ENCODE results near the gene NOXRED1.
"Not testable (repeated sequence)": the region's sequence is repeated elsewhere in the genome, so short reads cannot be mapped to it uniquely, and the experiment has no call there.

NOXRED1 gene

GRCh38 chr14:77415403-77416030, 7.8 kb downstream of the NOXRED1 start:
- not testable (repeated sequence) for DNase-seq (ENCODE audit: insufficient read length, low spot score); FAIRE-seq

- no peak for FAIRE-seq
- DNase-seq (ENCODE audit: insufficient read length, low spot score), result no peak
Measured at GRCh38 chr14:77409131-77409533, 14.2 kb downstream of the NOXRED1 start.

GRCh38 chr14:77407158-77407557, 16.2 kb downstream of the NOXRED1 start:
- DNase-seq (ENCODE audit: insufficient read length, low spot score), result no peak
- FAIRE-seq, result no peak

GRCh38 chr14:77406718-77407117, 16.6 kb downstream of the NOXRED1 start:
- no peak for DNase-seq (ENCODE audit: insufficient read length, low spot score)
- FAIRE-seq, result no peak

- no peak for DNase-seq (ENCODE audit: insufficient read length, low spot score)
- no peak for FAIRE-seq
Measured at GRCh38 chr14:77406086-77406485, 17.2 kb downstream of the NOXRED1 start.

- FAIRE-seq (no peak), DNase-seq (ENCODE audit: insufficient read length, low spot score) (no peak)
Measured at GRCh38 chr14:77403768-77404167, 19.6 kb downstream of the NOXRED1 start.

GRCh38 chr14:77400216-77400615, 23.1 kb downstream of the NOXRED1 start:
- DNase-seq (ENCODE audit: insufficient read length, low spot score) (no peak), FAIRE-seq (no peak)

GRCh38 chr14:77390188-77390587, 33.1 kb downstream of the NOXRED1 start:
- no peak for FAIRE-seq

GRCh38 chr14:77378701-77379100, 44.6 kb downstream of the NOXRED1 start:
- FAIRE-seq, result no peak
- no peak for DNase-seq (ENCODE audit: insufficient read length, low spot score)

More at GRCh38 chr14:77390188-77390587, 33.1 kb downstream of the NOXRED1 start:
- no peak for DNase-seq (ENCODE audit: insufficient read length, low spot score)

GRCh38 chr14:77377502-77377844, 45.9 kb downstream of the NOXRED1 start:
- FAIRE-seq (no peak), DNase-seq (ENCODE audit: insufficient read length, low spot score) (no peak)

- DNase-seq (ENCODE audit: insufficient read length, low spot score) (peak; percentile 81), FAIRE-seq (peak; percentile 96)
Measured at GRCh38 chr14:77376771-77377501, 46.4 kb downstream of the NOXRED1 start, which contains the start of the genes SAMD15 and TMED8. SAMD15 (plus strand) TSS chr14:77377379; CDS start chr14:77377419, 40 bp downstream. TMED8 (minus strand) TSS chr14:77377094; CDS start chr14:77377053, 41 bp downstream.

- DNase-seq (ENCODE audit: insufficient read length, low spot score), result no peak
- peak; percentile 35 for FAIRE-seq
Measured at GRCh38 chr14:77375973-77376770, 47.2 kb downstream of the NOXRED1 start.

GRCh38 chr14:77375164-77375950, 48.0 kb downstream of the NOXRED1 start:
- FAIRE-seq, result peak; percentile 85
- no peak for DNase-seq (ENCODE audit: insufficient read length, low spot score)

- FAIRE-seq, result peak; percentile 95
Measured at GRCh38 chr14:77372304-77372841, 51.0 kb downstream of the NOXRED1 start.

GRCh38 chr14:77369285-77369684, 54.0 kb downstream of the NOXRED1 start:
- no peak for DNase-seq (ENCODE audit: insufficient read length, low spot score)
- FAIRE-seq, result peak; percentile 81

More at GRCh38 chr14:77372304-77372841, 51.0 kb downstream of the NOXRED1 start:
- no peak for DNase-seq (ENCODE audit: insufficient read length, low spot score)

- FAIRE-seq (peak; percentile 44), DNase-seq (ENCODE audit: insufficient read length, low spot score) (no peak)
Measured at GRCh38 chr14:77364146-77364545, 59.2 kb downstream of the NOXRED1 start.

GRCh38 chr14:77359626-77360025, 63.7 kb downstream of the NOXRED1 start:
- no peak for DNase-seq (ENCODE audit: insufficient read length, low spot score)
- FAIRE-seq, result no peak

- FAIRE-seq, result no peak
- no peak for DNase-seq (ENCODE audit: insufficient read length, low spot score)
Measured at GRCh38 chr14:77356899-77357298, 66.4 kb downstream of the NOXRED1 start.

- FAIRE-seq (peak; percentile 35), DNase-seq (ENCODE audit: insufficient read length, low spot score) (no peak)
Measured at GRCh38 chr14:77355811-77356210, 67.5 kb downstream of the NOXRED1 start.

GRCh38 chr14:77353469-77354141, 69.7 kb downstream of the NOXRED1 start:
- no peak for DNase-seq (ENCODE audit: insufficient read length, low spot score)
- FAIRE-seq, result no peak

All from GM19239 (cell line).